Endothelial cell of umbilical vein (primary cell): ENCODE measurements around the gene CDCP1. TPM values are rescaled to one million over a fixed set of nuclear protein-coding genes. Genes with fewer than 3 reads are reported as not detected.

ENCODE experiments used
- BruUV-seq: library from RNA; stranded (reverse); fragments of 400-500 nt; replicated peaks from 2 replicates; lab custom pipeline; 2021; lab: Mats Ljungman, UMichigan
- CTCF ChIA-PET: fragments of 300-600, 350-600 bp; sonication (Branson Sonifier 250); formaldehyde crosslinking; loops from one replicate; lab custom pipeline; 2021; ENCODE audit warnings: antibody characterized with exemption, inconsistent platforms; lab: Charles Lee
- POLR2A ChIA-PET: fragments of 300-600, 350-600 bp; sonication (Branson Sonifier 250); formaldehyde crosslinking; loops from one replicate; lab custom pipeline; 2021; ENCODE audit warnings: antibody characterized with exemption, inconsistent platforms; lab: Charles Lee
- DNase-seq: peaks from one replicate; pipeline ENCODE4 v3.0.0-alpha.2; 2011; ENCODE audit warnings: low read depth, low spot score
- FAIRE-seq: peaks from 2 replicates; lab custom pipeline; 2011; peaks lifted over from hg19 to GRCh38; lab: Jason Lieb, UNC
- H2AFZ ChIP-seq: 2 replicates; pipeline ENCODE4 v1.6.0; 2012; ENCODE audit warnings: low read depth, low read length, control low read depth, inconsistent platforms
- H3K27ac ChIP-seq: 2 replicates; pipeline ENCODE4 v1.5.1; 2011; ENCODE audit warnings: low read depth, mild to moderate bottlenecking, control low read depth, low read length, moderate library complexity; ENCODE audit not compliant: insufficient read depth
- H3K27me3 ChIP-seq, 2 experiments: 2 replicates each; pipeline versions ENCODE4 v1.6.0 to v1.6.1; 2011; ENCODE audit warnings: low read length in 2 of 2, mixed read lengths in 1 of 2; ENCODE audit not compliant: control insufficient read depth in 2 of 2, insufficient read depth in 2 of 2
- H3K36me3 ChIP-seq, 2 experiments: 2 replicates in 1 of 2; 3 replicates in 1 of 2; pipeline ENCODE4 v1.5.1; 2011; ENCODE audit warnings: low read length in 2 of 2, mild to moderate bottlenecking in 1 of 2, moderate library complexity in 1 of 2; ENCODE audit not compliant: control insufficient read depth in 2 of 2, insufficient read depth in 2 of 2; ENCODE audit errors: extremely low read depth in 1 of 2
- H3K4me1 ChIP-seq: 3 replicates; pipeline ENCODE4 v1.5.1; 2011; ENCODE audit warnings: mild to moderate bottlenecking, low read length; ENCODE audit not compliant: control insufficient read depth, insufficient read depth; ENCODE audit errors: extremely low read depth
- H3K4me2 ChIP-seq: 2 replicates; pipeline ENCODE4 v1.6.1; 2011; ENCODE audit warnings: low read length, control low read depth, mixed read lengths; ENCODE audit not compliant: insufficient read depth
- H3K4me3 ChIP-seq, 3 experiments: fragments of 200-600 bp in 1 of 3; sonication (generic), shearing (Covaris generic) in 1 of 3; replicated peaks in 1 of 3; 2 replicates each; pipeline ENCODE4 v1.5.1; 2011 to 2016; ENCODE audit warnings: control low read depth in 3 of 3, low read length in 3 of 3, mild to moderate bottlenecking in 2 of 3, inconsistent platforms in 1 of 3, low read depth in 1 of 3, moderate library complexity in 1 of 3; ENCODE audit not compliant: insufficient read depth in 1 of 3
- H3K79me2 ChIP-seq: 2 replicates; pipeline ENCODE4 v1.6.0; 2012; ENCODE audit warnings: low read length, inconsistent platforms; ENCODE audit not compliant: control insufficient read depth, insufficient read depth
- H3K9ac ChIP-seq: replicated peaks from 2 replicates; pipeline ENCODE3; 2011; ENCODE audit warnings: low read length, control low read depth; ENCODE audit not compliant: insufficient read depth; ENCODE audit errors: extremely low read depth
- H3K9me1 ChIP-seq: replicated peaks from 3 replicates; pipeline ENCODE4 v1.6.0; 2011; ENCODE audit warnings: mild to moderate bottlenecking, low read length; ENCODE audit not compliant: control insufficient read depth, insufficient read depth; ENCODE audit errors: extremely low read depth
- H3K9me3 ChIP-seq: replicated peaks from 2 replicates; pipeline ENCODE4 v1.5.1; 2012; ENCODE audit warnings: low read length, inconsistent platforms; ENCODE audit not compliant: control insufficient read depth, insufficient read depth
- H4K20me1 ChIP-seq: replicated peaks from 2 replicates; pipeline ENCODE3; 2011; ENCODE audit warnings: mild to moderate bottlenecking, low read length; ENCODE audit not compliant: control insufficient read depth, insufficient read depth; ENCODE audit errors: extremely low read depth
- EZH2 ChIP-seq: IDR thresholded peaks from 2 replicates; pipeline ENCODE4 v1.6.1; 2012; ENCODE audit warnings: borderline replicate concordance, low read depth, mild to moderate bottlenecking, moderate library complexity, low read length, inconsistent platforms; ENCODE audit not compliant: severe bottlenecking
- FOS ChIP-seq: IDR thresholded peaks from 2 replicates; pipeline ENCODE4 v1.6.1; 2011; ENCODE audit warnings: mild to moderate bottlenecking, low read length, moderate library complexity, borderline replicate concordance; ENCODE audit not compliant: insufficient read depth
- GATA2 ChIP-seq: IDR thresholded peaks from 2 replicates; pipeline ENCODE4 v1.7.0; 2011; ENCODE audit warnings: low read depth, mild to moderate bottlenecking, moderate library complexity, mixed read lengths, low read length; ENCODE audit not compliant: insufficient read length, insufficient read depth
- JUN ChIP-seq: IDR thresholded peaks from 2 replicates; pipeline ENCODE4 v1.6.1; 2011; ENCODE audit warnings: borderline replicate concordance, low read depth; ENCODE audit not compliant: insufficient read length, insufficient read depth
- MYC ChIP-seq: IDR thresholded peaks from one replicate; pipeline ENCODE4 v1.6.1; 2011; ENCODE audit warnings: mild to moderate bottlenecking, low read depth, low read length
- POLR2A ChIP-seq: IDR thresholded peaks from 2 replicates; pipeline ENCODE4 v1.6.1; 2012; ENCODE audit warnings: low read depth, mild to moderate bottlenecking, control low read depth, low read length
- POLR2AphosphoS5 ChIP-seq: IDR thresholded peaks from 2 replicates; pipeline ENCODE4 v1.6.1; 2012; ENCODE audit warnings: low read depth, mild to moderate bottlenecking, control low read depth, low read length, moderate library complexity; ENCODE audit not compliant: insufficient read depth
- dilution Hi-C: fragments of 300-500 bp; cut with MboI; formaldehyde crosslinking; loops from one replicate; pipeline ENCODE4 v1.15.0; 2019; ENCODE audit warnings: low sequenced_read_pairs; ENCODE audit not compliant: extremely low pct_ligation_motif_present
- intact Hi-C: fragments of 100-400 bp; cut with micrococcal nuclease; formaldehyde crosslinking; loops from one replicate; pipeline ENCODE4 v1.10.0; 2022
- polyA plus RNA-seq, 4 experiments: library from polyadenylated mRNA; depleted of rRNA in 3 of 4; stranded (reverse) in 3 of 4; unstranded in 1 of 4; fragments of >200 nt; gene quantifications; 2 replicates each; pipeline versions ENCODE4 v1.2.1 to v1.2.3, GENCODE V29; 2011 to 2012; ENCODE audit warnings: missing spikeins in 1 of 4
- total RNA-seq: library from RNA; stranded (reverse); gene quantifications from 2 replicates; pipeline ENCODE4 v1.2.3, GENCODE V29; 2021
- TF ChIP-seq, protein P1 (sequence below), 2 donors: IDR thresholded peaks; 1 replicate in 1 of 2; 2 replicates in 1 of 2; pipeline ENCODE4 v1.5.1; 2011; ENCODE audit warnings: low read length in 2 of 2, mild to moderate bottlenecking in 2 of 2, moderate library complexity in 2 of 2, control low read depth in 1 of 2, inconsistent platforms in 1 of 2, low read depth in 1 of 2; ENCODE audit not compliant: insufficient read depth in 1 of 2; ENCODE audit errors: extremely low read depth in 1 of 2
- TF ChIP-seq, protein P2 (sequence below): IDR thresholded peaks from 2 replicates; pipeline ENCODE4 v1.6.1; 2011; ENCODE audit not compliant: insufficient read depth, insufficient read length

CDCP1 gene
- total and polyA plus RNA-seq, 2 donors (not counting 3 experiments of a cell fraction or from before 2014, with no cell fraction given) = 0.01 to 0.22 TPM

DNA sequence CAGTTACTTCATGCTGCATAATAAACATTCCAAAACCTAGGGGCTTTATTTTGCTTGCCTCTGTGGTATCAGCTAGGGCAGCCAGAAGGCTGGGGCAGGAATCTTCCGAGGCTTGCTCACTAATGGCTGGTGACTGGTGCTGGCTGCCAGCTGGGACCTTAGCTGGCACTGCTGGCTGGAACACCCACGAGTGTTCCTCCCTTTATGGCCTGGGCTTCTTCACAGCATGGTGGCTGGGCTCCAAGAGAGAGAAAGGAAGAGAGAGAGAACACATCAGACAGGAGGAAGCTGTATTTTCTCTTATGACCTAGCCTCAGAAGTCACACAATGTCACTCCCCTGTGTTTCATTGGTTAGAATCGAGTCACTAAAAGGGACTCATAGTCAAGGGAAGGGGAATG is 23.9 kb upstream of the CDCP1 start:
- no peak overlapping the region for H3K4me2 ChIP-seq
- FAIRE-seq = no peak
- no peaks in the 10 kb centered on the region for H3K36me3 ChIP-seq
- H3K9me1 ChIP-seq = no peaks in the 10 kb centered on the region
- H3K4me1 ChIP-seq = peaks cover 22% of the 10 kb centered on the region
- H3K9ac ChIP-seq = no peak overlapping the region
- no TSS peak for BruUV-seq
- intact Hi-C loops (no loop called here), dilution Hi-C loops (no loop called here)
- H3K27me3 ChIP-seq = no peaks in the 10 kb centered on the region
- H3K27ac ChIP-seq = no peak overlapping the region
- no peaks in the 10 kb centered on the region for H3K9me3 ChIP-seq
- H2AFZ ChIP-seq = peak overlapping the region; percentile 36
- H3K79me2 ChIP-seq = no peaks in the 10 kb centered on the region
- H3K4me3 ChIP-seq = no peak overlapping the region
- H4K20me1 ChIP-seq = no peaks in the 10 kb centered on the region
- no peak for DNase-seq
- CTCF ChIA-PET = interaction anchor here (0.8 to 2.2 kb wide), 3 partner anchors 15 to 125 kb away, joined by 3 to 10 read pairs (median 3); no protein-coding TSS in a partner anchor
- TF ChIP-seq POLR2AphosphoS5 (no peak), EZH2 (no peak), JUN (no peak), GATA2 (no peak), FOS (no peak), POLR2A (no peak), MYC (no peak)
- TF ChIP-seq, protein P1, sequence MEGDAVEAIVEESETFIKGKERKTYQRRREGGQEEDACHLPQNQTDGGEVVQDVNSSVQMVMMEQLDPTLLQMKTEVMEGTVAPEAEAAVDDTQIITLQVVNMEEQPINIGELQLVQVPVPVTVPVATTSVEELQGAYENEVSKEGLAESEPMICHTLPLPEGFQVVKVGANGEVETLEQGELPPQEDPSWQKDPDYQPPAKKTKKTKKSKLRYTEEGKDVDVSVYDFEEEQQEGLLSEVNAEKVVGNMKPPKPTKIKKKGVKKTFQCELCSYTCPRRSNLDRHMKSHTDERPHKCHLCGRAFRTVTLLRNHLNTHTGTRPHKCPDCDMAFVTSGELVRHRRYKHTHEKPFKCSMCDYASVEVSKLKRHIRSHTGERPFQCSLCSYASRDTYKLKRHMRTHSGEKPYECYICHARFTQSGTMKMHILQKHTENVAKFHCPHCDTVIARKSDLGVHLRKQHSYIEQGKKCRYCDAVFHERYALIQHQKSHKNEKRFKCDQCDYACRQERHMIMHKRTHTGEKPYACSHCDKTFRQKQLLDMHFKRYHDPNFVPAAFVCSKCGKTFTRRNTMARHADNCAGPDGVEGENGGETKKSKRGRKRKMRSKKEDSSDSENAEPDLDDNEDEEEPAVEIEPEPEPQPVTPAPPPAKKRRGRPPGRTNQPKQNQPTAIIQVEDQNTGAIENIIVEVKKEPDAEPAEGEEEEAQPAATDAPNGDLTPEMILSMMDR (IDR thresholded peaks at IDR 0.05; ENCODE audit: extremely low read depth in 1 of 2, insufficient read depth in 1 of 2, low read depth in 1 of 2, low read length in 2 of 2) = no peak
- TF ChIP-seq, protein P2, sequence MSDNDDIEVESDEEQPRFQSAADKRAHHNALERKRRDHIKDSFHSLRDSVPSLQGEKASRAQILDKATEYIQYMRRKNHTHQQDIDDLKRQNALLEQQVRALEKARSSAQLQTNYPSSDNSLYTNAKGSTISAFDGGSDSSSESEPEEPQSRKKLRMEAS = no peak
- POLR2A ChIA-PET = no interaction called here
